Measurements from ENCODE around the gene ELAVL1. TPM values are rescaled to one million over a fixed set of nuclear protein-coding genes. Genes with fewer than 3 reads are reported as not detected.
A peak's percentile ranks its signal among the peaks of the same experiment; 100 is the strongest.

ELAVL1 gene
- total and polyA plus RNA-seq, 2 of the 13 experiments (the other 11 are each of a cell fraction or from before 2014, with no cell fraction given), result 27.9 to 38.4 TPM

GRCh38 chr19:7918615-7919421, 86.6 kb downstream of the ELAVL1 start (continued):
- peak; percentile 69; the same call in 1 of the 2 replicates for TF ChIP-seq ZHX1 (CRISPR knock-in tag; IDR thresholded peaks at IDR 0.05; ENCODE audit: low read depth)
- TF ChIP-seq SALL1 (CRISPR knock-in tag; IDR thresholded peaks at IDR 0.05), result peak; percentile 43
- TF ChIP-seq ZBED4 (CRISPR knock-in tag; IDR thresholded peaks at IDR 0.05; ENCODE audit: borderline replicate concordance), result peak; percentile 94; the same call in 1 of the 2 replicates
- peak; percentile 68; the same call in 1 of the 2 replicates for TF ChIP-seq ZNF558 (CRISPR knock-in tag; IDR thresholded peaks at IDR 0.05; ENCODE audit: borderline replicate concordance)
- peak; percentile 58; the same call in 1 of the 2 replicates for TF ChIP-seq ARNTL (CRISPR knock-in tag; IDR thresholded peaks at IDR 0.05)
- TF ChIP-seq ZNF644 (CRISPR knock-in tag; IDR thresholded peaks at IDR 0.05; ENCODE audit: low read depth), result no peak
- peak; percentile 74; the same call in 1 of the 2 replicates for TF ChIP-seq MEF2D (CRISPR knock-in tag; IDR thresholded peaks at IDR 0.05)
- 0 out of 2 replicates have a peak, but pooled peaks have one; percentile 47 for TF ChIP-seq MXD4 (CRISPR knock-in tag; IDR thresholded peaks at IDR 0.05)
- peak; percentile 51; the same call in 1 of the 2 replicates for TF ChIP-seq MIXL1 (CRISPR knock-in tag; IDR thresholded peaks at IDR 0.05)
- TF ChIP-seq ZNF839 (CRISPR knock-in tag; IDR thresholded peaks at IDR 0.05; ENCODE audit: borderline replicate concordance), result 0 out of 2 replicates have a peak, but pooled peaks have one; percentile 37
- TF ChIP-seq ZNF570 (CRISPR knock-in tag; IDR thresholded peaks at IDR 0.05; ENCODE audit: borderline replicate concordance), result 0 out of 2 replicates have a peak, but pooled peaks have one; percentile 27
- peak; percentile 81; the same call in 1 of the 2 replicates for TF ChIP-seq ZNF772 (CRISPR knock-in tag; IDR thresholded peaks at IDR 0.05)
- 0 out of 2 replicates have a peak, but pooled peaks have one; percentile 31 for TF ChIP-seq SP2 (CRISPR knock-in tag; IDR thresholded peaks at IDR 0.05)
- peak; percentile 100 for TF ChIP-seq ZNF766 (CRISPR knock-in tag; IDR thresholded peaks at IDR 0.05; ENCODE audit: borderline replicate concordance)
- TF ChIP-seq FOXC1 (CRISPR knock-in tag; IDR thresholded peaks at IDR 0.05; ENCODE audit: borderline replicate concordance), result peak; percentile 18; the same call in 1 of the 2 replicates
- TF ChIP-seq SATB2 (CRISPR knock-in tag; IDR thresholded peaks at IDR 0.05), result 0 out of 2 replicates have a peak, but pooled peaks have one; percentile 48
- TF ChIP-seq SMAD3 (CRISPR knock-in tag; IDR thresholded peaks at IDR 0.05), result no peak
- peak; percentile 53 for TF ChIP-seq ZBTB7A (CRISPR knock-in tag; IDR thresholded peaks at IDR 0.05)
- TF ChIP-seq NCOA1 (CRISPR knock-in tag; IDR thresholded peaks at IDR 0.05), result no peak
- TF ChIP-seq HDAC1 (CRISPR knock-in tag; IDR thresholded peaks at IDR 0.05), result 0 out of 2 replicates have a peak, but pooled peaks have one; percentile 57
- TF ChIP-seq ZNF441 (CRISPR knock-in tag; IDR thresholded peaks at IDR 0.05; ENCODE audit: borderline replicate concordance), result peak; percentile 46; the same call in 1 of the 2 replicates
- TF ChIP-seq ZNF143 (CRISPR knock-in tag; IDR thresholded peaks at IDR 0.05), result 0 out of 2 replicates have a peak, but pooled peaks have one; percentile 29
- no peak for TF ChIP-seq FOXA1 (IDR thresholded peaks at IDR 0.05)
- peak; percentile 14; the same call in 1 of the 2 replicates for TF ChIP-seq FOXA1 (CRISPR knock-in tag; IDR thresholded peaks at IDR 0.05)
- TF ChIP-seq BORCS8-MEF2B (CRISPR knock-in tag; IDR thresholded peaks at IDR 0.05), result peak; percentile 66; the same call in 1 of the 2 replicates
